Measurements from ENCODE around the gene KNDC1.

DNA sequence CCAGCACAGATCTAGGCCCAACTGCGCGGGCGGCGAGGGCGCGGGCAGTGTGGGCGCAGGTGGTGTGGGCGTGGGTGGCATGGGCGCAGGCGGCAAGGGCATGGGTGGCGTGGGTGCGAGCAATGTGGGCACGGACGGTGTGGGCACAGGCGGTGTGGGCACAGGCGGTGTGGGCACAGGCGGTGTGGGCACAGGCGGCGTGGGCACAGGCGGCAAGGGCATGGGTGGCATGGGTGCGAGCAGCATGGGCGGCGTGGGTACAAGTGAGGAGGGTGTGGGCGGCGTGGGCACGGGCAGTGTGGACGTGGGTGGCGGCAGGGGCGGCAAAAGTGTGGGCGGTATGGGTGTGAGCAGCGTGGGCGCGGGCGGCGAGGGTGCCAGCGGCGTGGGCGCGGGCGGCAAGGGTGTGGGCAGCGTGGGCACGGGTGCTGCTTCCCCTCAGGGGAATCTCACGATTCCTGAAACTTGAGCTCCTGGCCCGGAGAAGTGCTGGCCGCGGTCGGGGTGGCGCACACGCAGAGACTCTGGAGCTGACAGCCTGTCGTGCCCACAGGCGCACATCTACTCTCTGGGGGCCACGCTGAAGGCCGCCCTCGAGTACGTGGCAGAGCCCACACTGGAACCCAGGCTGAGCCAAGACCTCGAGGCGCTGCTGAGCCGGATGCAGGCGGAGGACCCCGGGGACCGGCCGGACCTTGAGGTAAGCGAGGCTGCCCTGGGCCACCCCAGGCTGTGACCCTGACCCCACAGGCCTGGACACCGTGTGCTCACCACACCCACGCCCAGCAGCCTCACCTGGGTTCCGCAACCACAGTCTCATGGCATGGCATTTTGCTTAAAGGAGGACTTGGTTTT, 23.0 kb downstream of the KNDC1 start:
- TF ChIP-seq YY1 (IDR thresholded peaks at IDR 0.05; ENCODE audit: insufficient read depth, insufficient read length): no peak
- no peak for TF ChIP-seq ZNF274 (IDR thresholded peaks at IDR 0.05; ENCODE audit: low read depth, low read length)
